Suprapubic skin (tissue), 4 donors: Measurements from ENCODE around the gene SRSF3. TPM values are rescaled to one million over a fixed set of nuclear protein-coding genes. Genes with fewer than 3 reads are reported as not detected.

Experiments used
- DNase-seq, 2 donors: peaks; one replicate each; pipeline ENCODE4 v3.0.0-alpha.2; 2019; ENCODE audit warnings: low spot score in 2 of 2
- H3K27ac ChIP-seq: fragments of 200-600 bp; sonication (generic); one replicate; pipeline ENCODE4 v1.5.1; 2019
- H3K27me3 ChIP-seq: fragments of 200-600 bp; sonication (generic); one replicate; pipeline ENCODE4 v1.5.1; 2019
- H3K36me3 ChIP-seq: fragments of 200-600 bp; sonication (generic); one replicate; pipeline ENCODE4 v1.5.1; 2019
- H3K4me1 ChIP-seq: fragments of 200-600 bp; sonication (generic); one replicate; pipeline ENCODE4 v1.5.1; 2019
- H3K4me3 ChIP-seq: fragments of 200-600 bp; sonication (generic); one replicate; pipeline ENCODE4 v1.5.1; 2019; ENCODE audit warnings: mild to moderate bottlenecking
- H3K9me3 ChIP-seq: fragments of 200-600 bp; sonication (generic); one replicate; pipeline ENCODE4 v1.5.1; 2019
- CTCF ChIP-seq, 2 donors: fragments of 200-600 bp in 1 of 2; fragments of 450-650 bp in 1 of 2; sonication (generic) in 1 of 2; IDR thresholded peaks; one replicate each; pipeline ENCODE4 v1.5.1; 2016 to 2019; ENCODE audit warnings: antibody characterized with exemption in 2 of 2, mild to moderate bottlenecking in 1 of 2, moderate library complexity in 1 of 2
- EP300 ChIP-seq: sonication (generic); formaldehyde crosslinking; IDR thresholded peaks from one replicate; pipeline ENCODE4 v1.6.1; 2017; ENCODE audit warnings: antibody characterized with exemption
- POLR2A ChIP-seq, 2 donors: fragments of 450-650 bp; IDR thresholded peaks; one replicate each; pipeline ENCODE4 v1.6.1; 2017; ENCODE audit warnings: antibody characterized with exemption in 2 of 2, mild to moderate bottlenecking in 2 of 2, moderate library complexity in 2 of 2
- POLR2AphosphoS5 ChIP-seq, 3 donors: sonication (generic); formaldehyde crosslinking; IDR thresholded peaks; one replicate each; pipeline ENCODE4 v1.6.1; 2017; ENCODE audit warnings: antibody characterized with exemption in 3 of 3
- whole genome bisulfite sequencing: methylation state at CpG from one replicate; pipeline ENCODE4 v1.1.5; 2018; 5-methylcytosine and 5-hydroxymethylcytosine counted together
- total RNA-seq, 4 donors: library from RNA; depleted of rRNA; stranded (reverse); fragments of >200 nt; gene quantifications; one replicate each; pipeline ENCODE4 v1.1.0, GENCODE V29; 2016

The SRSF3 gene
- total RNA-seq, 4 donors from 2014 or later = 152 to 180 (median 167) TPM

DNA sequence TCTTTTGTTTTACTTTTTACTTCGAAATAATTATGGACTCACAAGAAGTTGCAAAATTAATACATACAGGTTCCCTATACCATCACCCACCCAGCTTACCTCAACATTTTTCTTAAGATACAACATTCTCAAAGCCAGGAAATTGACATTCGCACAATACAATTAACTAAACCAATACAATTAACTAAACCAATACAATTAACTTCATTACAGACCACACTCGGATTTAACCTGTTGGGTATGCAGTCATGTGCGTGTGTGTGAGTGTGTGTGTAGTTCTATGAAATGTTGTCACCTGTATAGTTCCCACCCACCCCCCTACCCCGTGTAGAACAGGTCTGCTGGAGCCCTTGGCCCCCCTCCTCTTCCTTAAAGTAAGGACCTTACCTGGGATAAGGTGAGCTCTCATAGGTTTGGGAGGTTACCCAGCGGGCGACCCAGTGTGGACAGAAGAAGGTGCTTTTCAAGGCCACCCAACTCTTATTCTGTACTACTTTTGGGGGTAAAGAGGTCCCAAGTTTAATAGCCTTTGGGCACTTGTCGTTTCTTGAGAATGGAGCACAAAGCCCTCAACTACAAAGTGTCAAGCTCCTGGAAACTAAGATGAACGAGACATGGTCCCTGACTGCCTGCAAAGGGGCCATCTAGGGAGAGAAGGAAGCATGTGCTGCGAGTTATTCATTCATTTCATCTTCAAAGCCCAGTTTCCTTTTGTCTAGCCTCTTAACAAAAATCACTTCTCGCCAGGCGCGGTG, 46.3 kb upstream of the SRSF3 start:
- TF ChIP-seq EP300 (no peak), POLR2AphosphoS5 (IDR thresholded peaks at IDR 0.05) (no peak), CTCF (IDR thresholded peaks at IDR 0.05) (no peak), POLR2A (IDR thresholded peaks at IDR 0.05) (no peak)
- peak overlapping the region; percentile 63 for H3K4me3 ChIP-seq
- no peak for DNase-seq

DNA sequence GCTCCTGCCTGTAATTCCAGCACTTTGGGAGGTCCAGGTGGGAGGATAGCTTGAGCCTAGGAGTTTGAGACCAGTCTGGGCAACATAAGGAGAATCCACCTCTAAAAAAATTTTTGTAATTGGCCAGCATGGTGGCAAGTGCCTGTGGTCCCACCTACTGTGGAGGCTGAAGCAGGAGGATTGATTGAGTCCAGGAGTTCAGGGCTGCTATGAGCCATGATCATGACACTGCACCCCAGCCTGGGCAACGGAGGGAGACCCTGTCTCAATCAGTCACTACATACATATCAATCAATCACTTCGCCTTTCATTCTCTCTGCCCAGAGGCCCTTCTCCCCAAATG, 45.8 kb upstream of the SRSF3 start:
- Histone ChIP-seq H3K9me3 (no peaks in the 10 kb centered on the region), H3K36me3 (no peaks in the 10 kb centered on the region), H3K27ac (no peak overlapping the region), H3K4me1 (peaks cover 30% of the 10 kb centered on the region), H3K27me3 (no peaks in the 10 kb centered on the region), H3K4me3 (no peak overlapping the region)
- WGBS = 90% methylated on average over 2 of the region's 2 CpGs
- TF ChIP-seq POLR2A (IDR thresholded peaks at IDR 0.05) (no peak), POLR2AphosphoS5 (IDR thresholded peaks at IDR 0.05) (no peak), EP300 (no peak), CTCF (IDR thresholded peaks at IDR 0.05) (no peak)
- DNase-seq = no peak

More for the DNA sequence above, 46.3 kb upstream of the SRSF3 start:
- Histone ChIP-seq H3K27ac (peak overlapping the region; percentile 91), H3K9me3 (no peaks in the 10 kb centered on the region), H3K27me3 (no peaks in the 10 kb centered on the region), H3K4me1 (peaks cover 32% of the 10 kb centered on the region), H3K36me3 (no peaks in the 10 kb centered on the region)
- 59% methylated on average over 13 of the region's 13 CpGs for WGBS

DNA sequence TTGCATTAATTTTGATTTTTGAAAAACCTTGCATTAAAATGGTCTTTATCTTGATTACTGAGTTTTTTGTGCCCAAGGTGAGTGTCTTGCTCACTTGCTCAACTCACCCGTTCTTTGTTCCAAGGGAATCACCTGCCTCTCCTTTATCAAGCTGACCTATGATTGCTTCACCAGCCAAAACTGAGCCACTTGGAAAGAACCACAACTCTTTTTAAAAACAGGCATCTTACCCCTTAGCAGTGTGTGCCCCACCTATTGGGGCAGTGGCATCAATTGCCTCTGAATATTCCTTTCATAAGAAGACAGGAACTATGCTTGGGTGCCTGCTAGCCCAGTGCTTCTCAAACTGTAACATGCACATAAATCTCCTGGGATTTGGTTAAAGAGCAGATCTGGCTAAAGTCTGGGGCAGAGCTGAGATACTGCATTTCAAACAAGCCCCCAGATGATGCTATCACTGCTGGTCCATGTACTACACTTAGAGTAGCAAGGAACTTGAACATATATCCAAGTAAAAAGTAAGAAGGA, 43.6 kb upstream of the SRSF3 start:
- 100% methylated on average over 1 of the region's 1 CpG for WGBS
- Histone ChIP-seq H3K36me3 (no peaks in the 10 kb centered on the region), H3K27me3 (no peaks in the 10 kb centered on the region), H3K4me1 (peaks cover 11% of the 10 kb centered on the region), H3K27ac (no peak overlapping the region), H3K4me3 (no peak overlapping the region), H3K9me3 (no peaks in the 10 kb centered on the region)
- DNase-seq = no peak
- TF ChIP-seq POLR2AphosphoS5 (IDR thresholded peaks at IDR 0.05) = no peak
- TF ChIP-seq POLR2A (IDR thresholded peaks at IDR 0.05) = no peak
- no peak for TF ChIP-seq EP300
- no peak for TF ChIP-seq CTCF (IDR thresholded peaks at IDR 0.05)

DNA sequence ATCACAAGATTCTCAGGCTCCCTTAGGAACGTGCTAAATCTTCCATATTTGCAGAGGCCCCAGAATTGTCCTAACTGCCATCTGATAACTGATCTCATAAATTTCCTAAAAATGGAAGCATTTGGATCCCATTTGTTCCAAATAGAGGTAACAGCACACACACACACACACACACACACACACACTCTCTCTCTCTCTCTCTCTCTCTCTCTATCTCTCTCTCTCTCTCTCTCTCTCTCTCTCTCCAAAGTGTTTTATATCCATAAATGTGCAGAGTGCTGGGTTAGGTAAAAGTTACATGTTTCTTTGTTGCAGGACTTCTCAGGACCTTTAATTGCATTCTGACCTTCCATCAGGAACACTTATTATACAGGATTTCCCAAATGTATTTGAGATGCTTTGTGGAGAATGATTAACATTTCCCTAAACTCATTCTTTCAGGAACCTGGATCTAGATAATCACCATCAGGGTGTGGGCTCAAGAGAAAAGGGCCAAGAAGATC, 38.4 kb upstream of the SRSF3 start:
- no peak for TF ChIP-seq POLR2A (IDR thresholded peaks at IDR 0.05)
- TF ChIP-seq CTCF (IDR thresholded peaks at IDR 0.05) = no peak
- no peak for TF ChIP-seq POLR2AphosphoS5 (IDR thresholded peaks at IDR 0.05)
- TF ChIP-seq EP300 = no peak
- Histone ChIP-seq H3K27me3 (no peaks in the 10 kb centered on the region), H3K4me3 (no peak overlapping the region), H3K4me1 (no peaks in the 10 kb centered on the region), H3K9me3 (no peaks in the 10 kb centered on the region), H3K27ac (no peak overlapping the region), H3K36me3 (no peaks in the 10 kb centered on the region)
- DNase-seq = no peak
- 39% methylated on average over 1 of the region's 1 CpG for WGBS

DNA sequence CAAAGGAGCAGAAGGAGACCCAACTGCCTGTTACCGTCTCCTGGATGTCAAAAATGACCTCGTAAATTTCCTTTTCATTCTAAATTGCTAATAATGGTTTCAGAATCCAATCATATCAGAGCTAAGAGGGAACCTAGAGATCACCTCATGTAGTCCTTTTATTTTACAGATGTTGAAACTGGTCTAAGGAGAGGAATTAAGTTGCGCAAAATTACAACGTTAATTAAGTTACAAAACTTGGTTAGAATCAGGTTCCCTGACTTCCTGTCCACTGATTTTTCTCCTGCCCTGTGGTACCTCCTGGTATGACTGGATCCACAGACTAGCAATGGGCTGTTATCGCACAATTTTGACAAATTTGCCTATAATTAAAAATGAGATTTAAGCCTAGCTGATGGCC, 37.9 kb upstream of the SRSF3 start:
- Histone ChIP-seq H3K36me3 (no peaks in the 10 kb centered on the region), H3K4me1 (no peaks in the 10 kb centered on the region), H3K27ac (no peak overlapping the region), H3K9me3 (no peaks in the 10 kb centered on the region), H3K4me3 (no peak overlapping the region), H3K27me3 (no peaks in the 10 kb centered on the region)
- DNase-seq = no peak
- TF ChIP-seq POLR2A (IDR thresholded peaks at IDR 0.05) (no peak), EP300 (no peak), POLR2AphosphoS5 (IDR thresholded peaks at IDR 0.05) (no peak), CTCF (IDR thresholded peaks at IDR 0.05) (no peak)
- 74% methylated on average over 5 of the region's 5 CpGs for WGBS
